ENCODE measurements around the gene PRPH. TPM values are rescaled to one million over a fixed set of nuclear protein-coding genes. Genes with fewer than 3 reads are reported as not detected.

The PRPH gene
- total and polyA plus RNA-seq, 2 of the 13 experiments (the other 11 are each of a cell fraction or from before 2014, with no cell fraction given) = 0.12 TPM; not detected in 1

GRCh38 chr12:49322708-49323523 lies 28.0 kb downstream of the PRPH start, which contains the start of gene TROAP:
TSS of gene TROAP (plus strand) at chr12:49323255. CDS start at chr12:49323609, 354 bp downstream.
- peak within 1 kb of the TSS; percentile 95 for H3K4me2 ChIP-seq (ENCODE audit: low read depth, low read length)
- H4K20me1 ChIP-seq (ENCODE audit: insufficient read depth, low read length) = no peaks in the 10 kb centered on the region
- H3K9me3 ChIP-seq (ENCODE audit: low read length) = no peaks in the 10 kb centered on the region
- ATAC-seq (peak; percentile 99), DNase-seq (ENCODE audit: low spot score) (peak; percentile 97), FAIRE-seq (peak; percentile 91)
- ChIA-PET CTCF (ENCODE audit: low intra/inter-chr PET ratio, low total read pairs) (no interaction called here), POLR2A (interaction anchor here (0.6 to 2.2 kb wide), 20 partner anchors 9 to 418 kb away, joined by 3 to 18 read pairs (median 4); partner anchors contain the start of genes DNAJC22, MCRS1, PRPF40B and SPATS2)
- peak within 1 kb of the TSS; percentile 54 for H2AFZ ChIP-seq (ENCODE audit: low read length)
- BruUV-seq (replicated peaks) = no TSS peak
- peak within 1 kb of the TSS; percentile 81 to 98 (median 96) for H3K4me3 ChIP-seq (replicated peaks in 1 of 3; ENCODE audit: insufficient read depth in 1 of 3, low read depth in 2 of 3, low read length in 3 of 3)
- H3K4me1 ChIP-seq (ENCODE audit: insufficient read depth, low read length) = peaks cover 15% of the 10 kb centered on the region
- H3K27me3 ChIP-seq (ENCODE audit: control insufficient read depth in 1 of 2, insufficient read depth in 2 of 2, low read length in 2 of 2) = peaks cover 0 to 4% of the 10 kb centered on the region in 2 experiments; a peak in 1 of 5 replicates
- peaks cover 8% of the 10 kb centered on the region for H3K79me2 ChIP-seq (ENCODE audit: insufficient read depth, low read length)
- peaks cover 10 to 22% of the 10 kb centered on the region in 2 experiments for H3K36me3 ChIP-seq (replicated peaks in 1 of 2; ENCODE audit: control insufficient read depth in 1 of 2, insufficient read depth in 2 of 2, low read length in 2 of 2)
- in situ Hi-C loops (cut with HindIII; ENCODE audit: extremely low pct_ligation_motif_present, low pct_unique_long_range_greater_than_20kb) (no loop called here), intact Hi-C loops (cut with micrococcal nuclease; ENCODE audit: unreplicated experiment) (loop anchor here (1.0 kb wide), 1 partner anchor 24 kb away; no protein-coding TSS in a partner anchor)
- peak within 1 kb of the TSS; percentile 86 for H3K9ac ChIP-seq (ENCODE audit: insufficient read depth, low read depth, low read length)
- 3% methylated on average over 26 of the region's 65 CpGs for WGBS (ENCODE audit: low lambda C conversion rate)
- H3K27ac ChIP-seq (ENCODE audit: extremely low read length, insufficient read depth, low read length) = peak within 1 kb of the TSS; percentile 75
- no peak for TF ChIP-seq FOXA3 (CRISPR knock-in tag; IDR thresholded peaks at IDR 0.05)
- TF ChIP-seq ETS1 (CRISPR knock-in tag; IDR thresholded peaks at IDR 0.05) = no peak
- TF ChIP-seq ZKSCAN8 (CRISPR knock-in tag; IDR thresholded peaks at IDR 0.05; ENCODE audit: borderline replicate concordance) = no peak
- no peak for TF ChIP-seq SNRNP70 (IDR thresholded peaks at IDR 0.05; ENCODE audit: low read depth, low read length)
- TF ChIP-seq, protein P1, sequence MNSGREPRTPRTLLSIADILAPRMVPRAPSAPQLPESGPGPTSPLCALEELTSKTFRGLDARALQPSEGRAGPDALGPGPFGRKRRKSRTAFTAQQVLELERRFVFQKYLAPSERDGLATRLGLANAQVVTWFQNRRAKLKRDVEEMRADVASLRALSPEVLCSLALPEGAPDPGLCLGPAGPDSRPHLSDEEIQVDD (CRISPR knock-in tag; IDR thresholded peaks at IDR 0.05; ENCODE audit: borderline replicate concordance) = no peak
- TF ChIP-seq NONO (IDR thresholded peaks at IDR 0.05) = no peak
- TF ChIP-seq NONO (CRISPR knock-in tag; conservative IDR thresholded peaks at IDR 0.05) = peak; percentile 33; the same call in 1 of the 2 replicates
- TF ChIP-seq PHF5A (CRISPR knock-in tag; IDR thresholded peaks at IDR 0.05; ENCODE audit: low read depth, unreplicated experiment) = no peak
- no peak for TF ChIP-seq SRF (IDR thresholded peaks at IDR 0.05; ENCODE audit: low read depth, low read length)
- no peak for TF ChIP-seq ZNF577 (CRISPR knock-in tag; IDR thresholded peaks at IDR 0.05; ENCODE audit: borderline replicate concordance, low read depth)
- TF ChIP-seq YEATS4 (CRISPR knock-in tag; IDR thresholded peaks at IDR 0.05; ENCODE audit: borderline replicate concordance) = peak; percentile 51; the same call in 1 of the 2 replicates
- peak; percentile 88 for TF ChIP-seq KAT8 (CRISPR knock-in tag; IDR thresholded peaks at IDR 0.05)
- TF ChIP-seq, protein P2, sequence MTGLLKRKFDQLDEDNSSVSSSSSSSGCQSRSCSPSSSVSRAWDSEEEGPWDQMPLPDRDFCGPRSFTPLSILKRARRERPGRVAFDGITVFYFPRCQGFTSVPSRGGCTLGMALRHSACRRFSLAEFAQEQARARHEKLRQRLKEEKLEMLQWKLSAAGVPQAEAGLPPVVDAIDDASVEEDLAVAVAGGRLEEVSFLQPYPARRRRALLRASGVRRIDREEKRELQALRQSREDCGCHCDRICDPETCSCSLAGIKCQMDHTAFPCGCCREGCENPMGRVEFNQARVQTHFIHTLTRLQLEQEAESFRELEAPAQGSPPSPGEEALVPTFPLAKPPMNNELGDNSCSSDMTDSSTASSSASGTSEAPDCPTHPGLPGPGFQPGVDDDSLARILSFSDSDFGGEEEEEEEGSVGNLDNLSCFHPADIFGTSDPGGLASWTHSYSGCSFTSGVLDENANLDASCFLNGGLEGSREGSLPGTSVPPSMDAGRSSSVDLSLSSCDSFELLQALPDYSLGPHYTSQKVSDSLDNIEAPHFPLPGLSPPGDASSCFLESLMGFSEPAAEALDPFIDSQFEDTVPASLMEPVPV (CRISPR knock-in tag; IDR thresholded peaks at IDR 0.05) = peak; percentile 39; the same call in 1 of the 2 replicates
- TF ChIP-seq ZNF280B (CRISPR knock-in tag; IDR thresholded peaks at IDR 0.05; ENCODE audit: borderline replicate concordance) = no peak
- TF ChIP-seq NR2C2 (CRISPR knock-in tag; IDR thresholded peaks at IDR 0.05; ENCODE audit: borderline replicate concordance) = peak; percentile 21; the same call in 1 of the 2 replicates
- no peak for TF ChIP-seq ZNF230 (CRISPR knock-in tag; IDR thresholded peaks at IDR 0.05)
- TF ChIP-seq ZNF136 (CRISPR knock-in tag; IDR thresholded peaks at IDR 0.05; ENCODE audit: low read depth) = 0 out of 2 replicates have a peak, but pooled peaks have one; percentile 54

Measured in HepG2 (cell line).